ENCODE results near the gene DOCK4.

Gene DOCK4

DNA sequence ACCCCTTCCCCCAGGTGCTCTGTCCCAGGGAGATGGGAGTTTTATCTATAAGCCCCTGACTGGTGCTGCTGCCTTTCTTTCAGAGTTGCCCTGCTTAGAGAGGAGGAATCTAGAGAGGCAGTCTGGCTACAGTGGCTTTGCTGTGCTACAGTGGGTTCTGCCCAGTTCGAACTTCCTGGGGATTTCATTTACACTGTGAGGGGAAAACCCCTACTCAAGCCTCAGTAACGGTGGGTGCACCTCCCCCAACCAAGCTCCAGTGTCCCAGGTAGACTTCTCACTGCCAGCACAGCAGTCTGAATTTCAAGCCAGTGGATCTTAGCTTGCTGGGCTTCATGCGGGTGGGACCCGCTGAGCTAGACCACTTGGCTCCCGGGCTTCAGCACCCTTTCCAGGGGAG lies 500.4 kb downstream of the DOCK4 start:
- DNase-seq (ENCODE audit: low read depth) = no peak

DNA sequence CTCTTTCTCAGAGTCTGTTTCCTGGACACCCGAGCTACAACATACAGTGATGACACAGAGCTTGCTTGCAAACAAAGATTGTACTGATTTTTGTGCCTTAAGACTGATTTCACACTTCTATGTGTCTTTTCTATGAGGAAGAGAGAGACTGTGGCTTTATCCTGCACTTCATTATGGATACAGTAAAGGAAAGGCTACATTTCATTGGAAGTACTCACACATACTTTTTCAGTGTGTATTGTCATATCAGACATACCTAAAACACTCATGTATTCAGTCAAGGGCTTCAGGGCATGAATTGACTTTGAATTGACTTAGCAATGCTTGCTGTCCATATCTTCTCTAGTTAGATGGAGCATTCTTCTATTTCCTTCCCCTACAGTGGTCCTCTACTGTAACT lies 508.4 kb downstream of the DOCK4 start:
- no peak for DNase-seq (ENCODE audit: low read depth)
- H3K4me3 ChIP-seq (ENCODE audit: low read depth, low read length) = no peak overlapping the region

More for the DNA sequence above, 500.4 kb downstream of the DOCK4 start:
- H3K4me3 ChIP-seq (ENCODE audit: low read depth, low read length) = no peak overlapping the region

- H3K4me3 ChIP-seq (ENCODE audit: low read depth, low read length) = no peak overlapping the region
- no peak for DNase-seq (ENCODE audit: low read depth)
These were observed 511.8 kb downstream of the DOCK4 start for GRCh38 chr7:111694376-111694775.

GRCh38 chr7:111690364-111691111 lies 515.7 kb downstream of the DOCK4 start:
- DNase-seq (ENCODE audit: low read depth) = no peak
- H3K4me3 ChIP-seq (ENCODE audit: low read depth, low read length) = no peak overlapping the region

- DNase-seq (ENCODE audit: low read depth) = no peak
- no peak overlapping the region for H3K4me3 ChIP-seq (ENCODE audit: low read depth, low read length)
These were observed 520.9 kb downstream of the DOCK4 start for GRCh38 chr7:111685349-111685748.

GRCh38 chr7:111682588-111683340 lies 523.4 kb downstream of the DOCK4 start:
- DNase-seq (ENCODE audit: low read depth) = no peak
- H3K4me3 ChIP-seq (ENCODE audit: low read depth, low read length) = no peak overlapping the region

DNA sequence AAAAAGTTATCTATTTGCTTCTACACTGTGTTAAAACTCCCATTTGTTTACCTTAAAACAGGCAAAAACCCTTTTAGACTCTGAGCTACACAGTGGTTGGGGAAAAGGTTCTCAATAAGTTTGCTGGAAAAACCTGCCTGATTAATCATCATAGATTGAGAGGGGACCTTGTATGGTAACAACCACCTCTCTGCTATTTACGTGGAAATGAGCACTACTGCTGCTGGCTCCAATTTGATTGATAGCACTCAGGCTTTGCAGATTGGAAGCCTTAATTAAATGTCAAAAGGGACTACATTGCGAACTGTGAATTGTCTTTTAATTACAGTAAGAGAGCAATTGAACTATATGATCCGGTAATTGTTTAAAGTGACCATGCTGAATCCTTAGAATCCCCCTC lies 525.0 kb downstream of the DOCK4 start:
- DNase-seq (ENCODE audit: low read depth) = no peak
- H3K4me3 ChIP-seq (ENCODE audit: low read depth, low read length) = no peak overlapping the region

DNA sequence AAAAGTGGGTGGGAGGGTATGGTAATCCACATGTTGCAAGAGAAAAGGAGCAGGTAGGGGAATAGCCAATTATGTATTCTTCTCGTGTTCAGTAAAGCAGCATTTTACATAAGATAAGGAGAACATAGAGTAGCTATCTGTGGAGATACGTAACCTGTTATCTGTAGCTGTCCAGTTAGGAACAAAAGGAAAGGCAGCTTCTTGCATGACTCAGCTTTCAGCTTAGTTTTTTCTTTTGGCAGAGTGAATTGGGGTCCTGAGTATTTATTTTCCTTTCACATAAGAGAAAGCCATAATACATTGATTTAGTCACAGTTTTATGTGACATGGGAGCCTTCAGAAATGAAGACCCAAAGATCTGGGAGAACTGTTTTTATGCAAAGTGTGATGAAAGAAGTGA lies 527.2 kb downstream of the DOCK4 start:
- DNase-seq (ENCODE audit: low read depth) = no peak
- no peak overlapping the region for H3K4me3 ChIP-seq (ENCODE audit: low read depth, low read length)

DNA sequence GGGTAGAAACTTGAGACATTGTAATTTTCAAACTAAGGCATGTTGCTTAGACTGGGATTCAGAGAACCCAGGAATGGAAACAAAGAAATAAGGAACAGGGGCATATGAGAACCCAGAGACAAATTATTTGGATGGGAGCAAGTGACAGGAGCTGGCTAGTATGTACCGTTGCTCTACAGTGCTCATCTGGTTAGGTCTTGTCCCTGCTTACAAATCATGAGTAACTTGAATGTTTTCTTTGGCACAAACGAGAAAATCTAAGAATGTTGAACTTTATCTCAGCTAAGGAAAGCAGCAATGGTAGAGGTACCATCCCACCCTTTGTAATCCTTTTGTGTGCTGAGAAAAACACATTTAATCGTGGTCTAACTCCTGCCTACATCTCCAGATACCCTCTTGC lies 527.9 kb downstream of the DOCK4 start:
- DNase-seq (ENCODE audit: low read depth) = peak; percentile 17
- H3K4me3 ChIP-seq (ENCODE audit: low read depth, low read length) = no peak overlapping the region

DNA sequence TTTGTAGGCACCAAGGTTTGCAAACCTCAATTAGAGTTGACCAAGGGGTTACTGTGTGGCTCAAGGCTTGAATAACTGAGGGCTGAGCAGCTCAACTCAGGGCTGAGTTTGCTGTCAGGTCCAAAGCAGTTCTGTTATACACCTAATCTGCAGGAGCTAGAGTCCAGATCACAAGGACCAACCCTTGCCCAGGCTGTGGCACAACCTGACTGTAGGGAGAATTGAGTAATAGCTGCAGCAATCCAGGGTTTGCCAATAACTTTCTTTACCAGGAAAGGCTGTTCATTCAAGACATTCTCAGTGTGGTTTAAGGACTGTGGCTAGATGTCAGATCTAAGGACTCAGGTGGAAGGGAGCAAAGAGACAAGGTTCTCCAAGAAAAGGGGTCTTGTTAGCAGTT lies 528.4 kb downstream of the DOCK4 start:
- no peak for DNase-seq (ENCODE audit: low read depth)
- H3K4me3 ChIP-seq (ENCODE audit: low read depth, low read length) = no peak overlapping the region

DNA sequence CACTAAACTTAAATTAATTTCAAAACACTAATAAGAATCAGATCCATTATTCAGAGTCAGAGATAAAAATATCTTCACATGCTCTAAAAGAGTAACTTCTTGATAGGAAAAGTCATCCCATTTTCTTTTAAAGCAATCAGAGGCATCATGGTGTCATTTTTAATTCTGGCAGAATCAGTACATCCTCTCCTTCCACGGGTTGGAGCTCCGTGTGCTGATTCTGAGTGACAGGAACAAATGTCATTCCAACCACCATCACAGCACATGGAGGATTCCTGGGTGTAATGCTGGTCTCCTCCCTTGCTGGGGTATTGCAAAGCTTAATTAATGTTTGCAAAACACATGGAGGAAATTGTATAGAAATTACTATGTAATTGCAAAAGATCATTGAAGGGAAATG lies 529.4 kb downstream of the DOCK4 start:
- no peak overlapping the region for H3K4me3 ChIP-seq (ENCODE audit: low read depth, low read length)
- DNase-seq (ENCODE audit: low read depth) = no peak
